Fibroblast of pulmonary artery (primary cell): Measurements from ENCODE around the gene STMP1.

Experiments
- DNase-seq: peaks from one replicate; pipeline ENCODE4 v3.0.0-alpha.2; 2010; ENCODE audit warnings: low read depth
- H3K4me3 ChIP-seq: replicated peaks from 2 replicates; pipeline ENCODE4 v1.5.1; 2011; ENCODE audit warnings: low read depth, mild to moderate bottlenecking, control low read depth, low read length, moderate library complexity
- CTCF ChIP-seq: IDR thresholded peaks from 2 replicates; pipeline ENCODE4 v1.5.1; 2011; ENCODE audit warnings: mild to moderate bottlenecking, control low read depth, low read length, inconsistent platforms; ENCODE audit errors: missing control alignments

The STMP1 gene

GRCh38 chr7:135707570-135707966 lies 45.3 kb downstream of the STMP1 start:
- H3K4me3 ChIP-seq: no peak overlapping the region
- no peak for TF ChIP-seq CTCF
- DNase-seq: no peak

GRCh38 chr7:135708041-135708440 lies 45.7 kb downstream of the STMP1 start:
- TF ChIP-seq CTCF: no peak
- DNase-seq: no peak
- no peak overlapping the region for H3K4me3 ChIP-seq

- no peak for DNase-seq
- no peak for TF ChIP-seq CTCF
- H3K4me3 ChIP-seq: no peak overlapping the region
Observed at GRCh38 chr7:135709508-135709907, 47.2 kb downstream of the STMP1 start.

GRCh38 chr7:135710417-135711138 lies 48.3 kb downstream of the STMP1 start:
- no peak for DNase-seq
- peak; percentile 45 for TF ChIP-seq CTCF
- H3K4me3 ChIP-seq: no peak overlapping the region

GRCh38 chr7:135711139-135711469 lies 48.8 kb downstream of the STMP1 start:
- no peak overlapping the region for H3K4me3 ChIP-seq
- no peak for TF ChIP-seq CTCF
- DNase-seq: no peak

GRCh38 chr7:135712182-135712782 lies 50.0 kb downstream of the STMP1 start:
- no peak overlapping the region for H3K4me3 ChIP-seq

More at GRCh38 chr7:135712182-135712782, 50.0 kb downstream of the STMP1 start:
- peak; percentile 28 for DNase-seq
- TF ChIP-seq CTCF: peak; percentile 20
